Activated T-helper 1 cell treated with anti-CD3 and anti-CD28 coated beads, Interleukin-12 subunit alpha, Interleukin-12 subunit beta, Interleukin-2, Interleukin-4 antibody, amounts not matched to agents 30 ng/mL and 10 ng/mL and 1 ng/mL, durations not matched to agents 14 hours and 24 hours and 36 hours (primary cell): Measurements from ENCODE around the gene WDR46. TPM values are rescaled to one million over a fixed set of nuclear protein-coding genes. Genes with fewer than 3 reads are reported as not detected.
"Not testable (repeated sequence)": the region's sequence is repeated elsewhere in the genome, so short reads cannot be mapped to it uniquely, and the experiment has no call there.

ENCODE experiments used
- DNase-seq: peaks from one replicate; pipeline ENCODE4 v3.0.0; 2021; ENCODE audit warnings: low spot score
- H3K27ac Mint-ChIP-seq: one replicate; pipeline ENCODE4 v1.8.0; 2021; ENCODE audit warnings: mild to moderate bottlenecking, mixed read lengths
- H3K27me3 Mint-ChIP-seq: one replicate; pipeline ENCODE4 v1.8.0; 2022; ENCODE audit warnings: mild to moderate bottlenecking, moderate library complexity, mixed read lengths; ENCODE audit not compliant: insufficient read depth
- H3K36me3 Mint-ChIP-seq: one replicate; pipeline ENCODE4 v1.8.0; 2021; ENCODE audit warnings: low read depth, mixed read lengths
- H3K4me1 Mint-ChIP-seq: one replicate; pipeline ENCODE4 v1.8.0; 2021; ENCODE audit warnings: low read depth, mixed read lengths
- H3K4me3 Mint-ChIP-seq: one replicate; pipeline ENCODE4 v1.8.0; 2021; ENCODE audit warnings: mild to moderate bottlenecking, moderate library complexity, mixed read lengths
- H3K9me3 Mint-ChIP-seq: one replicate; pipeline ENCODE4 v1.8.0; 2021; ENCODE audit warnings: mixed read lengths
- intact Hi-C: fragments of 100-400 bp; cut with micrococcal nuclease; formaldehyde crosslinking; loops from one replicate; pipeline ENCODE4 v1.15.1; 2024
- total RNA-seq: library from RNA; stranded (reverse); gene quantifications from 2 replicates; pipeline ENCODE4 v1.2.3, GENCODE V29; 2022

The WDR46 gene
- total RNA-seq, 1 donor from 2014 or later: 123 TPM

- no peaks in the 10 kb centered on the region for H3K27me3 Mint-ChIP-seq
- no peaks in the 10 kb centered on the region for H3K9me3 Mint-ChIP-seq
- DNase-seq: no peak
- intact Hi-C loops: loop anchor here (10.0 kb wide), 1 partner anchor 1304 kb away; the partner anchor contains the start of gene DXO
- H3K27ac Mint-ChIP-seq: no peak overlapping the region
- peaks cover 43% of the 10 kb centered on the region for H3K36me3 Mint-ChIP-seq
- peak overlapping the region; percentile 88 for H3K4me3 Mint-ChIP-seq
- H3K4me1 Mint-ChIP-seq: peaks cover 47% of the 10 kb centered on the region
These were observed 10.7 kb downstream of the WDR46 start for GRCh38 chr6:33278392-33278741.

- intact Hi-C loops: loop anchor here (1.0 to 10.0 kb wide), 6 partner anchors 11 to 1303 kb away; partner anchors contain the start of genes DXO, PFDN6, TAPBP and WDR46
- no peaks in the 10 kb centered on the region for H3K27me3 Mint-ChIP-seq
- H3K36me3 Mint-ChIP-seq: peaks cover 46% of the 10 kb centered on the region
- peak overlapping the region; percentile 91 for H3K27ac Mint-ChIP-seq
- peaks cover 52% of the 10 kb centered on the region for H3K4me1 Mint-ChIP-seq
- peak overlapping the region; percentile 88 for H3K4me3 Mint-ChIP-seq
- DNase-seq: no peak
- H3K9me3 Mint-ChIP-seq: no peaks in the 10 kb centered on the region
These were observed 11.2 kb downstream of the WDR46 start for GRCh38 chr6:33277663-33278391.

- intact Hi-C loops: loop anchor here (1.0 to 10.0 kb wide), 6 partner anchors 12 to 1302 kb away; partner anchors contain the start of genes DXO, PFDN6, TAPBP and WDR46
- Mint-ChIP-seq H3K9me3 (no peaks in the 10 kb centered on the region), H3K4me3 (peak within 1 kb of the TSS; percentile 97), H3K27me3 (no peaks in the 10 kb centered on the region), H3K4me1 (peaks cover 56% of the 10 kb centered on the region), H3K36me3 (peaks cover 54% of the 10 kb centered on the region), H3K27ac (peak within 1 kb of the TSS; percentile 91)
- peak; percentile 75 for DNase-seq
These were observed 12.0 kb downstream of the WDR46 start, which contains the start of gene B3GALT4 for GRCh38 chr6:33276864-33277662. B3GALT4 (plus strand) TSS chr6:33277123; CDS start chr6:33277420, 297 bp downstream.

- Mint-ChIP-seq H3K36me3 (peaks cover 55% of the 10 kb centered on the region), H3K9me3 (no peaks in the 10 kb centered on the region), H3K4me1 (peaks cover 56% of the 10 kb centered on the region), H3K27ac (peak overlapping the region; percentile 78), H3K27me3 (no peaks in the 10 kb centered on the region), H3K4me3 (peak overlapping the region; percentile 97)
- DNase-seq: no peak
- intact Hi-C loops: loop anchor here (2.0 to 10.0 kb wide), 2 partner anchors 68 to 1302 kb away; partner anchors contain the start of gene DXO
These were observed 12.5 kb downstream of the WDR46 start for GRCh38 chr6:33276581-33276863.

- Mint-ChIP-seq H3K36me3 (peaks cover 50% of the 10 kb centered on the region), H3K4me3 (peak overlapping the region; percentile 97), H3K27ac (peak overlapping the region; percentile 85), H3K4me1 (peaks cover 51% of the 10 kb centered on the region)
- DNase-seq, H3K27me3 Mint-ChIP-seq, H3K9me3 Mint-ChIP-seq: not testable (repeated sequence)
- intact Hi-C loops: loop anchor here (2.0 to 10.0 kb wide), 2 partner anchors 69 to 1301 kb away; partner anchors contain the start of gene DXO
These were observed 13.1 kb downstream of the WDR46 start for GRCh38 chr6:33275795-33276580.

GRCh38 chr6:33273924-33274902 is 14.8 kb downstream of the WDR46 start:
- no peak for DNase-seq
- no peaks in the 10 kb centered on the region for H3K9me3 Mint-ChIP-seq
- peaks cover 51% of the 10 kb centered on the region for H3K36me3 Mint-ChIP-seq
- peak overlapping the region; percentile 97 for H3K4me3 Mint-ChIP-seq
- peaks cover 61% of the 10 kb centered on the region for H3K4me1 Mint-ChIP-seq
- H3K27me3 Mint-ChIP-seq: no peaks in the 10 kb centered on the region
- intact Hi-C loops: loop anchor here (5.0 to 10.0 kb wide), 4 partner anchors 153 to 1299 kb away; partner anchors contain the start of genes DXO, LEMD2, PSMB9 and TAP1
- H3K27ac Mint-ChIP-seq: peak overlapping the region; percentile 85

GRCh38 chr6:33273129-33273923 is 15.7 kb downstream of the WDR46 start:
- no peaks in the 10 kb centered on the region for H3K9me3 Mint-ChIP-seq
- peaks cover 62% of the 10 kb centered on the region for H3K4me1 Mint-ChIP-seq
- H3K27me3 Mint-ChIP-seq: no peaks in the 10 kb centered on the region
- H3K4me3 Mint-ChIP-seq: peak overlapping the region; percentile 97
- DNase-seq: no peak
- intact Hi-C loops: loop anchor here (5.0 to 10.0 kb wide), 4 partner anchors 154 to 1299 kb away; partner anchors contain the start of genes DXO, LEMD2, PSMB9 and TAP1
- peak overlapping the region; percentile 99 for H3K27ac Mint-ChIP-seq
- peaks cover 57% of the 10 kb centered on the region for H3K36me3 Mint-ChIP-seq

GRCh38 chr6:33272275-33273128 is 16.5 kb downstream of the WDR46 start:
- Mint-ChIP-seq H3K9me3 (no peaks in the 10 kb centered on the region), H3K27ac (peak overlapping the region; percentile 99), H3K36me3 (peaks cover 63% of the 10 kb centered on the region), H3K4me1 (peaks cover 59% of the 10 kb centered on the region), H3K27me3 (no peaks in the 10 kb centered on the region), H3K4me3 (peak overlapping the region; percentile 97)
- intact Hi-C loops: loop anchor here (5.0 to 10.0 kb wide), 4 partner anchors 155 to 1298 kb away; partner anchors contain the start of genes DXO, LEMD2, PSMB9 and TAP1
- DNase-seq: no peak

- no peaks in the 10 kb centered on the region for H3K9me3 Mint-ChIP-seq
- intact Hi-C loops: loop anchor here (1.0 to 10.0 kb wide), 12 partner anchors 18 to 1297 kb away; partner anchors contain the start of genes BRD2, DXO, KIFC1 and LEMD2
- DNase-seq: peak; percentile 89
- peak within 1 kb of the TSS; percentile 99 for H3K27ac Mint-ChIP-seq
- H3K27me3 Mint-ChIP-seq: no peaks in the 10 kb centered on the region
- H3K4me1 Mint-ChIP-seq: peaks cover 55% of the 10 kb centered on the region
- peaks cover 64% of the 10 kb centered on the region for H3K36me3 Mint-ChIP-seq
- H3K4me3 Mint-ChIP-seq: peak within 1 kb of the TSS; percentile 97
These were observed 17.4 kb downstream of the WDR46 start, which contains the start of the genes RPS18 and VPS52 for GRCh38 chr6:33271468-33272274. RPS18 (plus strand) TSS chr6:33272075; CDS start chr6:33272120, 45 bp downstream. VPS52 (minus strand) TSS chr6:33271876; CDS start chr6:33271675, 201 bp downstream.
